Loucy (cell line): ENCODE results near the gene TMEM9.

Experiments used
- H2AFZ ChIP-seq: fragments of 200-600 bp; sonication (generic); 2 replicates; pipeline ENCODE4 v1.6.0; 2016; ENCODE audit warnings: antibody characterized with exemption, mild to moderate bottlenecking, low read length, moderate library complexity
- H3F3A ChIP-seq: fragments of 200-600 bp; 2 replicates; pipeline ENCODE4 v1.6.0; 2016; ENCODE audit warnings: antibody characterized with exemption, low read depth, mild to moderate bottlenecking
- H3K27me3 ChIP-seq: fragments of 200-600 bp; sonication (generic); 2 replicates; pipeline ENCODE4 v1.6.1; 2014; ENCODE audit warnings: low read length, mild to moderate bottlenecking; ENCODE audit not compliant: insufficient read depth, poor library complexity, severe bottlenecking
- H3K36me3 ChIP-seq: fragments of 200-600 bp; sonication (generic); 2 replicates; pipeline ENCODE4 v1.6.1; 2016; ENCODE audit warnings: low read length; ENCODE audit not compliant: insufficient read depth
- H3K4me1 ChIP-seq: fragments of 200-600 bp; sonication (generic); 2 replicates; pipeline ENCODE4 v1.5.1; 2014; ENCODE audit warnings: low read length, mild to moderate bottlenecking; ENCODE audit not compliant: insufficient read depth, poor library complexity, severe bottlenecking
- H3K4me2 ChIP-seq: fragments of 200-600 bp; sonication (generic); 2 replicates; pipeline ENCODE4 v1.6.0; 2014; ENCODE audit warnings: antibody characterized with exemption, low read length, low read depth, mild to moderate bottlenecking; ENCODE audit not compliant: poor library complexity, severe bottlenecking
- H3K4me3 ChIP-seq: fragments of 200-600 bp; sonication (generic); 2 replicates; pipeline ENCODE4 v1.5.1; 2014; ENCODE audit warnings: low read length, mild to moderate bottlenecking, mixed read lengths; ENCODE audit not compliant: poor library complexity, severe bottlenecking
- H3K79me2 ChIP-seq: fragments of 200-600 bp; sonication (generic); 2 replicates; pipeline ENCODE4 v1.6.1; 2014; ENCODE audit warnings: low read length; ENCODE audit not compliant: insufficient read depth
- H3K9ac ChIP-seq: fragments of 200-600 bp; sonication (generic); 2 replicates; pipeline ENCODE4 v1.6.0; 2014; ENCODE audit warnings: mild to moderate bottlenecking, low read depth, low read length, moderate library complexity; ENCODE audit not compliant: poor library complexity, severe bottlenecking
- H3K9me2 ChIP-seq: fragments of 200-600 bp; sonication (generic); replicated peaks from 2 replicates; pipeline ENCODE4 v1.6.1; 2016; ENCODE audit warnings: low read depth, low read length, mixed read lengths
- H3K9me3 ChIP-seq: fragments of 200-600 bp; sonication (generic); 2 replicates; pipeline ENCODE4 v1.6.1; 2014; ENCODE audit warnings: mild to moderate bottlenecking, antibody characterized with exemption, low read length, low read depth; ENCODE audit not compliant: insufficient read depth
- H4K20me1 ChIP-seq: fragments of 200-600 bp; sonication (generic); 2 replicates; pipeline ENCODE4 v1.6.0; 2014; ENCODE audit warnings: antibody characterized with exemption, low read length, mild to moderate bottlenecking; ENCODE audit not compliant: insufficient read depth, poor library complexity, severe bottlenecking
- EZH2phosphoT487 ChIP-seq: fragments of 200-600 bp; IDR thresholded peaks from 2 replicates; pipeline ENCODE4 v1.6.1; 2018; ENCODE audit warnings: antibody characterized with exemption, mild to moderate bottlenecking, moderate library complexity, borderline replicate concordance
- TF ChIP-seq, protein P1 (sequence below): fragments of 200-600 bp; sonication (generic); conservative IDR thresholded peaks from 2 replicates; pipeline ENCODE4 v1.5.1; 2014; ENCODE audit warnings: mild to moderate bottlenecking, antibody characterized with exemption, low read length

The TMEM9 gene

GRCh38 chr1:201127755-201128455 is 26.4 kb downstream of the TMEM9 start:
- TF ChIP-seq EZH2phosphoT487: no peak
- TF ChIP-seq, protein P1, sequence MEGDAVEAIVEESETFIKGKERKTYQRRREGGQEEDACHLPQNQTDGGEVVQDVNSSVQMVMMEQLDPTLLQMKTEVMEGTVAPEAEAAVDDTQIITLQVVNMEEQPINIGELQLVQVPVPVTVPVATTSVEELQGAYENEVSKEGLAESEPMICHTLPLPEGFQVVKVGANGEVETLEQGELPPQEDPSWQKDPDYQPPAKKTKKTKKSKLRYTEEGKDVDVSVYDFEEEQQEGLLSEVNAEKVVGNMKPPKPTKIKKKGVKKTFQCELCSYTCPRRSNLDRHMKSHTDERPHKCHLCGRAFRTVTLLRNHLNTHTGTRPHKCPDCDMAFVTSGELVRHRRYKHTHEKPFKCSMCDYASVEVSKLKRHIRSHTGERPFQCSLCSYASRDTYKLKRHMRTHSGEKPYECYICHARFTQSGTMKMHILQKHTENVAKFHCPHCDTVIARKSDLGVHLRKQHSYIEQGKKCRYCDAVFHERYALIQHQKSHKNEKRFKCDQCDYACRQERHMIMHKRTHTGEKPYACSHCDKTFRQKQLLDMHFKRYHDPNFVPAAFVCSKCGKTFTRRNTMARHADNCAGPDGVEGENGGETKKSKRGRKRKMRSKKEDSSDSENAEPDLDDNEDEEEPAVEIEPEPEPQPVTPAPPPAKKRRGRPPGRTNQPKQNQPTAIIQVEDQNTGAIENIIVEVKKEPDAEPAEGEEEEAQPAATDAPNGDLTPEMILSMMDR: no peak
- H3K9me3 ChIP-seq: no peaks in the 10 kb centered on the region

DNA sequence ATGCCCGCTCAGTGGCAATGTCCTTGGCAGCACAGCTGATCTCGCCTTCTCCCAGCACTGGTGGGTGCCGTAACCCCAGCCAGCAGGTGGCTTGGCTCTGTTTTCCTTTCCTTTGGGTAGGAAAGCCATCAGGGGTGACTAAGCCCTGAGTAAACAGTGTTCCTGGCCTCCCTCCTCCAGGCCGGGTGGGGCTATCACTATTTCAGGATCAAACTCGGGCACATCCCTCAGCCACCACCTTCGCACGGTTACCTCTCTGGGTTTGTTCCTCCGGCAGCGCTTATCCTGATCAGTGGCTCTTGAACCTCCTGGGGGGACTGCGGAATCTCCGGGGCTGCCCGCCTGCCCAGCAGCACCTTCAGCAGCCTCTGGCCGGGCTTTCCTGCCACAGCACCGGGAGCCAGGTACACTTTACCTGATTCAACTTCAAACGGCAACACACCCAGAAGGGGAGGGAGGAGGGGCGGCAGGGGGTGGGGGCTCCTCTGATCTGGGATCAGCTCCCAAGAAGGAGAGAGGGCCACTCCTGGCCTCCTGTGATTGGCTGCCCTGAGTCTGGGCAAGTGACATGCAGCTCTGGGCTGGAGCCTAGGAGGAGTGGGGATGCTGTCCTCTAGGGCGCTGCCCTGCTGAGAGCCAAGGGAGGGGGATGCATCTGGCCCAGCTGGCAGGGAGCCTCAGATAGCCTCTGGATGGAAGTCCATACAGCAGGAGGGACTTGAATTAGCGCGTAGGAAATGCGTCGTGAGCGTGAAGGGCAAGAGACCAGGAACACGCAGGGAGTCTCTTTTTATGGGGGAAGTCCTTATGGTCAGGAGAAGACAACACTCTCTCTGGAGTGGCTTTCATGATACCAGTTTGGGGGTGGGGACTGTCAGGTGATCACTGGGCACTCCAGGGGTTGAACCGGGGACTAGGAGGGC is 27.2 kb downstream of the TMEM9 start, which contains the start of gene ASCL5:
Gene ASCL5, minus strand, starts transcription at position 353 of the 923 bp plus-strand sequence. CDS start 11,812 bp downstream, outside the sequence.
- Histone ChIP-seq H3F3A (no peaks in the 10 kb centered on the region), H3K36me3 (no peaks in the 10 kb centered on the region), H3K9me3 (no peaks in the 10 kb centered on the region), H3K79me2 (no peaks in the 10 kb centered on the region), H2AFZ (no peak within 1 kb of the TSS), H3K27me3 (no peaks in the 10 kb centered on the region), H3K9ac (no peak within 1 kb of the TSS), H3K4me1 (no peaks in the 10 kb centered on the region), H4K20me1 (no peaks in the 10 kb centered on the region), H3K4me3 (no peak within 1 kb of the TSS), H3K9me2 (no peaks in the 10 kb centered on the region), H3K4me2 (no peak within 1 kb of the TSS)
- no peak for TF ChIP-seq EZH2phosphoT487
- TF ChIP-seq, protein P1: no peak

More at GRCh38 chr1:201127755-201128455, 26.4 kb downstream of the TMEM9 start:
- Histone ChIP-seq H3K9me2 (no peaks in the 10 kb centered on the region), H4K20me1 (no peaks in the 10 kb centered on the region), H3K4me3 (no peak overlapping the region), H3K9ac (no peak overlapping the region), H3K79me2 (no peaks in the 10 kb centered on the region), H2AFZ (no peak overlapping the region), H3K27me3 (no peaks in the 10 kb centered on the region), H3K4me1 (no peaks in the 10 kb centered on the region), H3K36me3 (no peaks in the 10 kb centered on the region), H3K4me2 (no peak overlapping the region), H3F3A (no peaks in the 10 kb centered on the region)

GRCh38 chr1:201126463-201126831 is 27.8 kb downstream of the TMEM9 start:
- H3K36me3 ChIP-seq: no peaks in the 10 kb centered on the region
- H3K79me2 ChIP-seq: no peaks in the 10 kb centered on the region
- H3F3A ChIP-seq: no peaks in the 10 kb centered on the region
- H3K9me2 ChIP-seq: no peaks in the 10 kb centered on the region
- H3K4me2 ChIP-seq: no peak overlapping the region
- H3K4me1 ChIP-seq: no peaks in the 10 kb centered on the region
- H3K9me3 ChIP-seq: no peaks in the 10 kb centered on the region
- H3K4me3 ChIP-seq: no peak overlapping the region
- no peaks in the 10 kb centered on the region for H3K27me3 ChIP-seq
- no peak overlapping the region for H3K9ac ChIP-seq
- no peak overlapping the region for H2AFZ ChIP-seq
- H4K20me1 ChIP-seq: no peaks in the 10 kb centered on the region
- TF ChIP-seq, protein P1: no peak
- no peak for TF ChIP-seq EZH2phosphoT487
